Testis (tissue), 2 donors: Measurements from ENCODE around the gene MYO18A.

Experiments
- POLR2A ChIP-seq: fragments of 450-650 bp; IDR thresholded peaks from one replicate; pipeline ENCODE4 v1.6.1; 2017; ENCODE audit warnings: antibody characterized with exemption, mild to moderate bottlenecking, moderate library complexity
- TF ChIP-seq, protein P1 (sequence below), 3 experiments: fragments of 450-650 bp in 2 of 3; fragments of 200-600 bp in 1 of 3; sonication (generic) in 1 of 3; IDR thresholded peaks; one replicate each; pipeline ENCODE4 v1.5.1; 2016 to 2019; ENCODE audit warnings: antibody characterized with exemption in 3 of 3, mild to moderate bottlenecking in 2 of 3, moderate library complexity in 1 of 3

DNA sequence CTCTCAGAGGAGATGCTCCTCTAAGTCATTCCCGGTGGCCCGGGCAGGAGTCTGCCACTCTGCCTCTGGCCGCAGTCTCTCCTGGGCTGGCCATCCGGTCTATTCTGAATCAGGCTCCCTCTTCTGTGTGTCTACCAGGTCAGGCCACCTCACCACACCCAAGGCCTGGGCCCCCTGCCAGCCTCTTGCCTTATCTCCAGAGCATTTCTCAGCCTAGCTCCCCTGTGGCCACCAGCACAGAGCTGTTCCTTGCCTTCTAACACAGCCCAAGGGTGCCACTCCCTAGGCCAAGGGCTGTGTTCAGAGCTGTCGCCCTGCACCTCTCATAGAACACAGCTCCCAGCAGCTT, 55.3 kb downstream of the MYO18A start:
- TF ChIP-seq, protein P1, sequence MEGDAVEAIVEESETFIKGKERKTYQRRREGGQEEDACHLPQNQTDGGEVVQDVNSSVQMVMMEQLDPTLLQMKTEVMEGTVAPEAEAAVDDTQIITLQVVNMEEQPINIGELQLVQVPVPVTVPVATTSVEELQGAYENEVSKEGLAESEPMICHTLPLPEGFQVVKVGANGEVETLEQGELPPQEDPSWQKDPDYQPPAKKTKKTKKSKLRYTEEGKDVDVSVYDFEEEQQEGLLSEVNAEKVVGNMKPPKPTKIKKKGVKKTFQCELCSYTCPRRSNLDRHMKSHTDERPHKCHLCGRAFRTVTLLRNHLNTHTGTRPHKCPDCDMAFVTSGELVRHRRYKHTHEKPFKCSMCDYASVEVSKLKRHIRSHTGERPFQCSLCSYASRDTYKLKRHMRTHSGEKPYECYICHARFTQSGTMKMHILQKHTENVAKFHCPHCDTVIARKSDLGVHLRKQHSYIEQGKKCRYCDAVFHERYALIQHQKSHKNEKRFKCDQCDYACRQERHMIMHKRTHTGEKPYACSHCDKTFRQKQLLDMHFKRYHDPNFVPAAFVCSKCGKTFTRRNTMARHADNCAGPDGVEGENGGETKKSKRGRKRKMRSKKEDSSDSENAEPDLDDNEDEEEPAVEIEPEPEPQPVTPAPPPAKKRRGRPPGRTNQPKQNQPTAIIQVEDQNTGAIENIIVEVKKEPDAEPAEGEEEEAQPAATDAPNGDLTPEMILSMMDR (IDR thresholded peaks at IDR 0.05): no peak
- TF ChIP-seq POLR2A: no peak
